HG03039 (cell line): ENCODE data around the gene ZNF516.

Experiments used
- ATAC-seq: cut with Tn5 transposase; IDR thresholded peaks from one replicate; pipeline ENCODE4 v1.9.1; 2021; ENCODE audit warnings: mild to moderate bottlenecking, moderate library complexity; ENCODE audit not compliant: unreplicated experiment

ZNF516 gene

GRCh38 chr18:76491776-76492668 lies 3.0 kb downstream of the ZNF516 start:
- ATAC-seq, result no peak

- ATAC-seq, result no peak
Measured at GRCh38 chr18:76491473-76491775, 3.6 kb downstream of the ZNF516 start.

- ATAC-seq, result no peak
Measured at GRCh38 chr18:76490670-76491472, 4.2 kb downstream of the ZNF516 start.

- no peak for ATAC-seq
Measured at GRCh38 chr18:76490033-76490432, 5.0 kb downstream of the ZNF516 start.

- no peak for ATAC-seq
Measured at GRCh38 chr18:76489081-76489480, 6.0 kb downstream of the ZNF516 start.

- ATAC-seq, result no peak
Measured at GRCh38 chr18:76488190-76488589, 6.9 kb downstream of the ZNF516 start.

GRCh38 chr18:76487782-76488181 lies 7.3 kb downstream of the ZNF516 start:
- ATAC-seq, result no peak

- ATAC-seq, result no peak
Measured at GRCh38 chr18:76487070-76487469, 8.0 kb downstream of the ZNF516 start.

GRCh38 chr18:76486574-76486973 lies 8.5 kb downstream of the ZNF516 start:
- ATAC-seq, result no peak

- ATAC-seq, result no peak
Measured at GRCh38 chr18:76486038-76486437, 9.0 kb downstream of the ZNF516 start.

GRCh38 chr18:76484749-76485387 lies 10.2 kb downstream of the ZNF516 start:
- ATAC-seq, result peak; percentile 59

GRCh38 chr18:76483780-76484179 lies 11.3 kb downstream of the ZNF516 start:
- ATAC-seq, result no peak

GRCh38 chr18:76482971-76483691 lies 11.9 kb downstream of the ZNF516 start:
- no peak for ATAC-seq

- no peak for ATAC-seq
Measured at GRCh38 chr18:76482267-76482666, 12.8 kb downstream of the ZNF516 start.

- ATAC-seq, result no peak
Measured at GRCh38 chr18:76480913-76481312, 14.1 kb downstream of the ZNF516 start.

GRCh38 chr18:76479351-76480238 lies 15.4 kb downstream of the ZNF516 start:
- no peak for ATAC-seq

GRCh38 chr18:76476665-76477561 lies 18.1 kb downstream of the ZNF516 start:
- peak; percentile 54 for ATAC-seq

- no peak for ATAC-seq
Measured at GRCh38 chr18:76475450-76476194, 19.4 kb downstream of the ZNF516 start.
